Mucosa of rectum (tissue), 2 donors: Measurements from ENCODE around the gene CCDC167.
A peak's percentile ranks its signal among the peaks of the same experiment; 100 is the strongest.
"Not testable (repeated sequence)": the region's sequence is repeated elsewhere in the genome, so short reads cannot be mapped to it uniquely, and the experiment has no call there.

ENCODE experiments used
- H3K27ac ChIP-seq, 2 donors: one replicate each; pipeline ENCODE4 v1.7.0; 2013; ENCODE audit warnings: inconsistent platforms in 2 of 2, low read depth in 2 of 2, low read length in 2 of 2
- H3K27me3 ChIP-seq, 2 donors: one replicate each; pipeline ENCODE4 v1.7.0; 2013; ENCODE audit warnings: low read length in 2 of 2; ENCODE audit not compliant: control insufficient read depth in 2 of 2, insufficient read depth in 2 of 2
- H3K36me3 ChIP-seq, 2 donors: one replicate each; pipeline ENCODE4 v1.7.0; 2013; ENCODE audit warnings: low read length in 2 of 2; ENCODE audit not compliant: control insufficient read depth in 2 of 2, insufficient read depth in 2 of 2
- H3K4me1 ChIP-seq, 2 donors: one replicate each; pipeline ENCODE4 v1.7.0; 2013; ENCODE audit warnings: low read length in 2 of 2, mild to moderate bottlenecking in 1 of 2; ENCODE audit not compliant: control insufficient read depth in 2 of 2, insufficient read depth in 2 of 2
- H3K4me3 ChIP-seq, 2 donors: one replicate each; pipeline ENCODE4 v1.7.0; 2013; ENCODE audit warnings: low read length in 2 of 2
- H3K9ac ChIP-seq, 2 donors: one replicate each; pipeline ENCODE4 v1.7.0; 2013; ENCODE audit warnings: low read length in 2 of 2, low read depth in 1 of 2, mild to moderate bottlenecking in 1 of 2
- H3K9me3 ChIP-seq, 2 donors: one replicate each; pipeline ENCODE4 v1.7.0; 2013; ENCODE audit warnings: low read length in 2 of 2; ENCODE audit not compliant: control insufficient read depth in 2 of 2
- donor health status: healthy.
- donor health status: Normal muscosa, but diverticular disease.

Gene CCDC167

GRCh38 chr6:37452522-37452921 is 47.2 kb downstream of the CCDC167 start:
- Histone ChIP-seq H3K9ac (no peak overlapping the region), H3K27me3 (no peaks in the 10 kb centered on the region), H3K9me3 (no peaks in the 10 kb centered on the region), H3K4me3 (no peak overlapping the region), H3K27ac (no peak overlapping the region), H3K36me3 (peaks cover 37 to 43% of the 10 kb centered on the region in 2 donors), H3K4me1 (no peaks in the 10 kb centered on the region)

- Histone ChIP-seq H3K9me3 (no peaks in the 10 kb centered on the region), H3K36me3 (peaks cover 45 to 51% of the 10 kb centered on the region in 2 donors), H3K27me3 (no peaks in the 10 kb centered on the region), H3K9ac (no peak overlapping the region), H3K4me3 (no peak overlapping the region), H3K27ac (no peak overlapping the region), H3K4me1 (no peaks in the 10 kb centered on the region)
Observed at GRCh38 chr6:37451441-37452193, 48.1 kb downstream of the CCDC167 start.

GRCh38 chr6:37449984-37450383 is 49.7 kb downstream of the CCDC167 start:
- H3K27me3 ChIP-seq = no peaks in the 10 kb centered on the region
- H3K4me3 ChIP-seq = no peak overlapping the region
- H3K36me3 ChIP-seq = peaks cover 51 to 53% of the 10 kb centered on the region in 2 donors
- no peak overlapping the region for H3K27ac ChIP-seq
- H3K9me3 ChIP-seq = no peaks in the 10 kb centered on the region
- no peak overlapping the region for H3K9ac ChIP-seq
- no peaks in the 10 kb centered on the region for H3K4me1 ChIP-seq

GRCh38 chr6:37443216-37443542 is 56.5 kb downstream of the CCDC167 start:
- H3K36me3 ChIP-seq = peaks cover 27 to 33% of the 10 kb centered on the region in 2 donors
- not testable (repeated sequence) for H3K9me3 ChIP-seq, H3K4me3 ChIP-seq, H3K27ac ChIP-seq, H3K27me3 ChIP-seq, H3K9ac ChIP-seq, H3K4me1 ChIP-seq

- Histone ChIP-seq H3K27me3 (no peaks in the 10 kb centered on the region), H3K4me1 (no peaks in the 10 kb centered on the region), H3K9ac (peak overlapping the region in 1 of 2 donors; percentile 34), H3K27ac (peak overlapping the region; percentile 16 to 44), H3K9me3 (no peaks in the 10 kb centered on the region), H3K4me3 (peak overlapping the region; percentile 27), H3K36me3 (peaks cover 31 to 35% of the 10 kb centered on the region in 2 donors)
Observed at GRCh38 chr6:37442416-37443215, 57.1 kb downstream of the CCDC167 start.

- H3K4me3 ChIP-seq = no peak overlapping the region
- H3K9ac ChIP-seq = no peak overlapping the region
- H3K4me1 ChIP-seq = no peaks in the 10 kb centered on the region
- no peak overlapping the region for H3K27ac ChIP-seq
- no peaks in the 10 kb centered on the region for H3K9me3 ChIP-seq
- H3K36me3 ChIP-seq = peaks cover 29 to 30% of the 10 kb centered on the region in 2 donors
- no peaks in the 10 kb centered on the region for H3K27me3 ChIP-seq
Observed at GRCh38 chr6:37441651-37442050, 58.0 kb downstream of the CCDC167 start.

- H3K9ac ChIP-seq = no peak overlapping the region
- peaks cover 0 to 4% of the 10 kb centered on the region in 2 donors for H3K4me1 ChIP-seq
- H3K9me3 ChIP-seq = no peaks in the 10 kb centered on the region
- no peak overlapping the region for H3K27ac ChIP-seq
- no peak overlapping the region for H3K4me3 ChIP-seq
- H3K36me3 ChIP-seq = peaks cover 21 to 23% of the 10 kb centered on the region in 2 donors
- no peaks in the 10 kb centered on the region for H3K27me3 ChIP-seq
Observed at GRCh38 chr6:37438930-37439329, 60.8 kb downstream of the CCDC167 start.

GRCh38 chr6:37435816-37436215 is 63.9 kb downstream of the CCDC167 start:
- H3K36me3 ChIP-seq = peaks cover 19 to 21% of the 10 kb centered on the region in 2 donors
- no peak overlapping the region for H3K9ac ChIP-seq
- peaks cover 4 to 9% of the 10 kb centered on the region in 2 donors for H3K4me1 ChIP-seq
- no peak overlapping the region for H3K4me3 ChIP-seq
- no peaks in the 10 kb centered on the region for H3K9me3 ChIP-seq
- no peaks in the 10 kb centered on the region for H3K27me3 ChIP-seq
- no peak overlapping the region for H3K27ac ChIP-seq

GRCh38 chr6:37435373-37435772 is 64.3 kb downstream of the CCDC167 start:
- Histone ChIP-seq H3K36me3 (peaks cover 19 to 21% of the 10 kb centered on the region in 2 donors), H3K4me1 (peaks cover 4 to 9% of the 10 kb centered on the region in 2 donors), H3K9ac (no peak overlapping the region), H3K27ac (no peak overlapping the region), H3K4me3 (no peak overlapping the region), H3K27me3 (no peaks in the 10 kb centered on the region), H3K9me3 (no peaks in the 10 kb centered on the region)

GRCh38 chr6:37433657-37434271 is 65.9 kb downstream of the CCDC167 start:
- Histone ChIP-seq H3K4me3 (peak overlapping the region; percentile 94), H3K27me3 (no peaks in the 10 kb centered on the region), H3K9me3 (no peaks in the 10 kb centered on the region), H3K9ac (peak overlapping the region; percentile 79 to 87), H3K27ac (peak overlapping the region; percentile 60 to 89), H3K4me1 (peaks cover 4 to 9% of the 10 kb centered on the region in 2 donors), H3K36me3 (peaks cover 19 to 21% of the 10 kb centered on the region in 2 donors)
